Cardiac septum (tissue), 1 donor: ENCODE results near the gene HIVEP2. TPM values are rescaled to one million over a fixed set of nuclear protein-coding genes. Genes with fewer than 3 reads are reported as not detected.

ENCODE experiments used
- DNase-seq: peaks from one replicate; pipeline ENCODE4 v3.0.0-alpha.2; 2020; ENCODE audit warnings: low spot score
- intact Hi-C: fragments of 100-400 bp; cut with DNase I; formaldehyde crosslinking; loops from one replicate; pipeline ENCODE4 v1.14.0; 2022
- total RNA-seq: library from RNA; stranded (reverse); fragmentation: NEBNext Ultra II Directional; extraction: Animal tissue kit (Norgen Biotek cat#: 25700); gene quantifications from one replicate; pipeline ENCODE4 v1.2.1, GENCODE V29; 2021
- donor health status: DM: no; HTN: no; CAD: no.

The HIVEP2 gene
- total RNA-seq, 1 donor from 2014 or later: 25.7 TPM

DNA sequence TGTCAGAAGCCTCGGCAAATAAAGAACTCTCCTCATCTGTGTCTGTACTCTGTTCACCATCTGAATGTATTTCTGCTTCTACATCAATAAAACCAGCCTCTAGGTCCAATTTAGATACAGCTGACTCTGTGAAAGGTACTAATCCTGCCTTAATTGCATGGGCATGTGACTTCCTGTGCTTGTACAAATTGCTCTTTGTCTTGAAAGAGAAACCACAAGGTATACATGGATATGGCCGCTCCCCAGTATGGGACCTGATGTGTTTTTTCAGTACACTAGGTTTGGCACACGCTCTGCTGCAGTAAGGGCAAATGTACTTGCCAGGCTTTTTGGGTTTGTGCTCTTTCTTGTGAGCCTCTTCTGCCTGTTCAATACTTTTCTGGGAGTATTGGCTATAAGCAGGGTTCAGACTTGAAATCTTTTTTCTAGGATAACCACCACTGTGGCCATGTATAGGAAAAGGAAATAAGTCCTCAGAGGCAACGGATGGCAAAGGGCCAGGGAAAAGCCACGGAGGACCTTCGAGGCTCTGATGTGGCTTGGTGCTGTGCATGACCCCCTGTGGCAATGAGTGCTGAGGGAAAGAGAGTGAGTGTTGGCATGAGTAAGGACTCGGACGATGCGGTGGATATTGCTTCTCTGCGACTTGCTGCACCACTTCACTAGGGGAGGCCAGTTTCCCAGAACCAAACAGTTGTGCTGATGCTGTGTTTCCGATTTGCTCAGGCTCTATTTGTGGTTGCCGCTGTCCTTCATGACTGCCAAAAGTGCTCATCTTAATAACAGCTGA, 170.9 kb downstream of the HIVEP2 start:
- DNase-seq: no peak
- intact Hi-C loops: no loop called here

DNA sequence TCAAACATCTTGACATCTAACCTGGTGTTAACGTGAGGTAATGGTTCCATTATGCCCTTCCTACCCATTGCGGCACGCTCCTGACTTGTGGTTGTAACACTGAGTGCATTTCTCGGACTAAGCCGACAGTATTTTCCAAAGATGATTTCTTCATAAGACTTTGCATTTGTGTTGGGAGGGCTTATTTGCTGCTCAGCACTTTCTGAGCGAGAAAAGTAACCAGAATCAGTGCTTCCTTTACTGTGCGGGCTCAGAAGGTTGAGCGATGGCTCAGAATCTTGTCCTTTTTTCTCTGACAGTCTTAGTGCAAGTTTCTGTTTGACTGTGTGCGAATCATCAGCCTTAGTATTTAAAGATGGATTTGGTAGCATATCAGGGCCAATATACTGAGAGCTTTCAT, 171.7 kb downstream of the HIVEP2 start:
- intact Hi-C loops: no loop called here
- DNase-seq: no peak

DNA sequence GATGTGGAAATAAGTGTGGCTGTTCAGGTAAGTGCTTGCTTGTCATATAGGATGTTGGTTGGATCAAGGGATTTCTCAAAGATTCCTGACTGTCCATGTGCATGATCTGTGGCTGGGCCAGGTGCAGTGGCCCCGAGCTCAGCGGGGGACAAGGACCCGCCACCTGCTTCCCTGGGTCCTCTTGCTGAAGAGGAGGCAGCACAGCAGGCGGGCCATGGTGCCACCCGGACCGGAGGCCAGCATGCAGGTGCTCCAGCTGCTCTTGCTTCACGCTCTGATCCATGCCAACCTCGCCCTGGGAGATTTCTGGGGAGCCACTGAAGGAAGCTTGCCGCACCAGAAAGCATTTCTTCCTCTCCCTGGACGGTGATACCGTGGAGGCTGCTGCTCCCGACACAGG, 173.8 kb downstream of the HIVEP2 start:
- intact Hi-C loops: no loop called here
- no peak for DNase-seq

DNA sequence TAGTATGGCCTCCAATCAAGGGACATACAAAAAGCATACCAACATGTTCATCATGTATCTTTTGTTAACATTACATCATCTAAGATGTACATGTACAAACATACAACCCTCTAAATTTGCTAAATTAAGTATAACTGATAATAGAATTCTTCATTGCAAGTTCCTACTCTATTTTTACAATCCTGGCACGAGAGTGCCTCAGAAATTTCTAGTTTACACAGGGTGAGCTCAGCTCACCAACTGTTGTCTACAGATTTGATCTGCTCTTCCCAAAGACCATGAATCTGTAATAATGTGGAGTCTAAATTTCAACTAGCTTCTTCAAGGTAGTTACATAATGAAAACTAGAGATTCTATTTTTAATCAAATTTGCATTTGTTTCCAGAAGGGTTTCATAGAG, 179.7 kb downstream of the HIVEP2 start:
- DNase-seq: no peak
- intact Hi-C loops: no loop called here

DNA sequence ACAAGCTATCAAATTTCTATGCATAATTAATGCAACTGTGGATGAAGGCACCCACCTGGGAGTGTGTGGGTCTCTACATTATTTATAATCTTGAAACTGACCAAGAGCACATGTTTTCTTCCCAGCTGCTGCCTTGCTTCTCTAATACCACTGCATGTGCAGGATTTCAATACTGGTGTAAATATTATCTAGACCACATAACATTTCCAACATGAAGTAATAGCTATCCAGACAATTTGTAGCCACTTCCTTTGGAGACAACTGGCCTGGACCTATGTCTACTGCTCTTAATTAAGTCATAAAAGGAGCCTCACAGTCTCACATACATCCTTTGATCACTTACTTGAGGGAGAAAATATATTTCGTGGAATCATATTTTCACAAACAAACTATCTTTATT, 180.7 kb downstream of the HIVEP2 start:
- DNase-seq: no peak
- intact Hi-C loops: no loop called here

DNA sequence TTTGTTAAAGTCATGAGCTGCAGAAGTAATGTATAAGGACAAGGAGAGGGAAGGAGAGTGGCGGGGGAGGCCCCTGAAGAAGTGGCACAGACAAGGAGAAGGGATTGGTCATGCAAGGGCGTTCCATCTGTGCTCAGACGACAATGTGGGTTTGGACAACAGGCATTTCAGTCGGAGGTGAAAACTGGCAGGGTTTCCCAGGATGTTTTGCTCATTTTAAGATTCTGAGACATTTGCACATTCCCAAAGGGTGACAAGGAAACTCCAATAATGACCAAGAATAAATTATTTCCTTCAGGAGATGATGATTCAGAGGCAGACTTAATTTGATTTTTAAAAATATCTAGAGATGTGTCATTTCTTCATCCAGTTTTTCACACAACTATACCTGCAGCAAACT, 181.8 kb downstream of the HIVEP2 start:
- no peak for DNase-seq
- intact Hi-C loops: no loop called here

DNA sequence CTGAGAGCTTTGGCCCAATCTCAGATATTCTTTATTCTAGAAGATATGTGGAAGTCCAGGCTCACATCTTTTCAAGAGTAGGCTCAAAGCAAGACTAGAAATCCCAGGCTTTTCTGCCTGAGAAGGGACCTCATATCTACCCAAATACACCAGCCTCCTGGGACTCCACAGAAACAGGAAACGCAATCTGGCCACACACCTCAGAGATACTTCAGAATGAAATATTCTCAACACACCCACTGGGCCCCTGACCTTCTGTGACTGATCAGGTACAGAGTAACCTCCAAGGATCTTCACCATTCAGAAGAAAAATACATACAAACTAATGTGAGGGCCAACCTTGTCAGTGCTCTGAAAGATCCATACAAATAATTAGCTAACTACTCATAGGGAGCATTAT, 183.2 kb downstream of the HIVEP2 start:
- intact Hi-C loops: no loop called here
- DNase-seq: no peak

DNA sequence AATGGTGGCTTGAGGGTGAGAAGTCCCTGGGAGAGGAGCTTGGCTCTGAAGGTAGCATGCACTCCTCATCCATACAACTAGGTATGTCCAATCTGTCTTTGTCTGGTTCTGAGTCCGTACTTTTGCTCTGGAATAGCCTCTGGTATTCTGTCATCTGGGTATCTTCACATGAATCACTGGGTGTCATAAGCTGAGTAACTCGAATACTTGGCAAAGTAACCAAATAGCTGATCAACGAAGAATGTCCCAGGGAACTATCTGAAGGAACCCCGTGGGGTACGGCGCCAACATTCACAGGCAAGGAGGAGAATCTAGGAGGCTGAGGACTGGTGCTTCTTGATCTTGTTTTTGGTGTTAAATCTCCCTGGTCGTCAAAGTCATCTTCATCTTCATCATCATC, 184.8 kb downstream of the HIVEP2 start:
- DNase-seq: no peak
- intact Hi-C loops: no loop called here

DNA sequence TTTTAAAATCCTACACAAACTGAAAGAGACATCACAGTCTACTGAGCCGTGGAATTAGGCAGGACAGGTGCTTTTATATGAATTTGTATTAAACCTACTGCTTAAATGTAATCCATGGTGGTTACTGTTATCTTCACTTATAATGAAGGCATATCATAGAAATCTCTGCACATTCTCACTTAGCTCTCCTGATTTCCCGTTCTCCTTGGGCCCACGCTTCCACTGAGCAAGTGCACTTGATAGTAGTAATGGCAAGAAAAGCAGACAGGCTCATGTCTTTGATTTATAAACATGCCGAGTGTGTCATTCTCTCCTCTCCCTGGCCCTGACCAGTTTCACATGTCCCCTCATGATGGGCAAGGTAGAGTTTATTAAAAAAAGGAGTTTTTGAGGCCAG, 186.3 kb downstream of the HIVEP2 start:
- intact Hi-C loops: loop anchor here (5.0 kb wide), 1 partner anchor 189 kb away; the partner anchor contains the start of gene HIVEP2
- no peak for DNase-seq

DNA sequence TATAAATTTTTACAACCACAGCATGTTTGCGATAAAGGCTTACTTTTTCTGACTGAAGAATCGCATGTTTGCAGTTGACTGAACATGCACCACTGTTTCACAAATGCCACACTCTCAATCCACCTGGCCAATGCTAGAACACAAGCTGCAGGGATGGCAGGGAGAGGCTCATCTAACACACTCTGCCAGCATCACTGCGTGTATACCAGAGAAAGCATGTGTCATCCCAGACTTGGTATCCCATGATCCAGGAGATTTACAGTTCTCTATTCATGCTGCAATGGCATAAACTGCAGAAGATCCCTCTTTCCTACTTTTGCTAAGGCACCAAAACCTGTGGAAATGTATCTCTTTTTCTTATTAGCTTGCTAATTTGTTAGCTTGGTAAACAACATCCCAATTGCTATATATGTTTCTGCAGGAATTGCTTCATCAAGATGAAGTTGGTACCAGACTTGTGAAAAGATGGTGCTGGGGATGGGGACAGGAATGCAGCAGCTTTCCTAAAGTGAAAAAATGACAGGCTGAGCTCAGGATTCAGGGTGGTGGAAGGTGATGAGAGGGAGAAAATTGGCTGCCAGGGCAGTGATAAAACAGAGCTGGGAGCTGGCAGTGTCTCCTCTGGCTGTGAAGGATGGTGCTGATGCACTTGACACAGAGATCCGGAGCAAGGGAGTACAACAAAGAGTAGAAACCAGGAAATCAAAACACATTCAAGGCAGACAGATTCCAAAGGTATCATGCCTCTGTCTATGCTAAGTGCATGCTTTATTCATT, 186.9 kb downstream of the HIVEP2 start:
- intact Hi-C loops: loop anchor here (5.0 kb wide), 1 partner anchor 189 kb away; the partner anchor contains the start of gene HIVEP2
- DNase-seq: no peak

DNA sequence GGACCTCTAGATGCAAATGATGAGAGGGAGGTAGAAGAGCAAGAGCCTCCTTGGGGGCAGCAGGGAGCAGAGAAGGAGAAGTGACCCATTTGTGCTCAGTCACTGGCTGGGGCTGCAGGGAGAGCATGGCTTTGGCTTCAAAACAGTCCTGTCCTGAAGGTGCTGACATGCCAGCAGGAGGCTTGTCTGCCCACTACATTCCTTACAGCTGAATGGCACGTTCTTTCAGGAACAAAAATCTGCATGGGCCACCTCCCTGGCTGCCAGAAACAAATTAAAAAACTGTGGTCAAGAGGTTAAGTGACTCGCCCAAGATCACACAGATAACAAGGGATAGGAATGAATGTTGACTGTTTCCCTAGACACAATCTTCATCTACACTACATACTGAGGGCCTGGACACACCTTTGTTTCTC, 188.8 kb downstream of the HIVEP2 start:
- intact Hi-C loops: loop anchor here (5.0 kb wide), 1 partner anchor 191 kb away; the partner anchor contains the start of gene HIVEP2
- DNase-seq: no peak

DNA sequence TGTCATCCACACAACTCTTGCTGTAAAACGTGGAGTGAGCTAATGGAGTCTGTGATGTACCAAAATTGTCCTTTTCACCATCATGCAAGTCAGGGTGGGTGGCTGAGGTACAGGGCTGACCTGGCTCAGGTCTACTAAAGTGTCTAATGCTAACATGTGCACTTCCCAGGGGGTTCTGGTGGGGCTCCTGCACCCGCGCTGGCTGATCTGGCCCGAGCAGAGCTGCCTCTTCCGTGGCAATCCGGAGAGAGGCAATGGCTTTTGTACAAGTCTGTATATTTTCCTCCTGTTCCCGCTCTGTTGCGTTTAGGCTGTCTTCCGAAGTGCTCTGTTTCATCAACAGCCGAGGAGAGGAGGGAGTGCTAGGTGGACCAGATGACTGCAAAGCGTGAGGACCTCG, 191.8 kb downstream of the HIVEP2 start:
- intact Hi-C loops: no loop called here
- DNase-seq: no peak

DNA sequence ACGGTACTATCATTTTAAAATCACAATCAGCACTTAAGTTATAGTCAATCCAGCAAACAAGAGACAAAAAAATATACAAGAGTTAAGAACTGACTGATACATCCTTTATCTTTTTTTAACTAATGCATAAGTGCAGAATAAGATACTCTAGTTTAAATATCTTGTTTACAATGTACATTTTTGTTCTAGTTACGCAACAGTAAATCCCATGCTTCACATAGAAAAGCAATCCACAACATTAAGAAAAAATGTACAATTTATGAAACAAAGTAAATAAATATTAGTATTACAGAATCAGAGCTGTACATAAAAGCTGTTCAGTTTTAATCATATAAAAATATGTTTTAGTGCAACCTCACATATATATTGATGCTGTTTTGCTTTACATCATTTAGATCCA, 192.6 kb downstream of the HIVEP2 start:
- intact Hi-C loops: no loop called here
- DNase-seq: no peak

DNA sequence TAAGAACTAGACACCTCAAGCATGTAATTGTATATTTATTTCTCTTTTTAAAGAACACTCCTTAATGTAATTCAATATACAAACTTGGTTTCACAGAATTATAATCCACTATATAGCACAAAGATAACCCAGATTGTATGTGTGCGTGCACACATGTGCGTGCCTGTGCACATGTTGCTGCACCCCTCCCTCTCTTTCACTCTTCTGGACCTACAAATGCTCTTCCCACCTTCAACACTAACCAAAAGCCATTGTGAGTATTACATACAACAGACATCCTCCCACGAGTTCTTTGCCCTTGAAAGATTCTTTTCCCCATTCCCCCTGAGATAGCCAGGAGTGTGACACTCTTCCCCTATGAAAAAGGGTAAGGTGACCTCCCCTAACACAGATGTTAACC, 193.5 kb downstream of the HIVEP2 start:
- intact Hi-C loops: no loop called here
- no peak for DNase-seq

DNA sequence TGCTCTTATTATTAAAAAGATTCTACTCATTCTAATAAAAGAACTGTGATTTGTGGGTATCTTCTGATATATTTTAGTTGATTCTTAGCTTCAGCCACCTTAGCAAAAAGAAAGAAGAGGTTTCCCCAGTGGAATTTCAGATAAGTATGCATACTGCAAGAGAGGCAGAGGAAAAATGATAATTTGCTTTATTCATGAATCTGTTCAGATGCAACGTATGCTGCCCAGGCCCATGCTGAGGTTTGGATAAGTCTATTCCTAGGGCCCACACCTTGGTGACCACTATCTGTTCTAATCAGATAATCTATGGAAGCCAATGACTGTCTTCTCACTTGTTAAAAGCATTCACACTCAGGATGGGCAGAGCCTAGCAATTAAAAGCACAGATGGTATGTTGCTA, 194.0 kb downstream of the HIVEP2 start:
- intact Hi-C loops: no loop called here
- DNase-seq: no peak

DNA sequence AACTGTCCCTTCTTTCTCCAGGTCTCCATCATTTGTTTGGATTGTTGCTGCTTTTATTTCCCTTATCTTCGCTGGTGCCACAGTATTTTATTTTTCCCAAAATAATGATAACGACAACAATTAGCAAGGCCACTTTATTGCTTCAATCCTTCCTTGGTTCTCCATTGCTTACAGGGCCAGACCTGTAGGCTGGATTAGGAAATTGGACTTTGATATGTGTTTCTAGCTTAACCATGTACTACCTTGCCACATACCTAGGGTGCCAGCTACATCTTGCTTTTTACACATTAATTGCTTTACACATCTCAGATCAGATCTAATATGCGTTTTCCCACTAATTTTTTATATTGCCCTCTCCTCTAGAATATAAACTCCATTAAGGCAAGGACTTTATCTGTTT, 195.4 kb downstream of the HIVEP2 start:
- DNase-seq: no peak

DNA sequence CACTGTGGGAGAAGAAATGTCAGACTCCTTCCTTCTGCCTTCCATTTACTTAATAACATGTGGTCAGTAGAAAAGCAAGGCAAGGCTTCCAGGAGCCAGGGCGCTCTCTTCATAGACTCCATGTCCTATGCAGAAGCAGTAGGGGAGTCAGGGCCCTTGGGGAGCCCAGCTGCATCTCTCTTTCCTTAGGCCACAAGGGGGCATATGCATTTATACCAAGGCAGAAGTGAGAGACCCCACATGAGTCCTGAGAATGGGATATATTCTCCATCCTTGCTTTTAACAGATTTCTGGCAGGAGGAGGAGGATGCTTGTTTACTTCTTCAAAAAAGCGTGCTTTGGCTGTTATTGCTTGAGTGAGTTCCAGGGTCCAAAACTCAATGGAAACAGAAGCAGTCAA, 198.5 kb downstream of the HIVEP2 start:
- no peak for DNase-seq
- intact Hi-C loops: no loop called here

More for the DNA sequence above, 195.4 kb downstream of the HIVEP2 start:
- intact Hi-C loops: no loop called here

DNA sequence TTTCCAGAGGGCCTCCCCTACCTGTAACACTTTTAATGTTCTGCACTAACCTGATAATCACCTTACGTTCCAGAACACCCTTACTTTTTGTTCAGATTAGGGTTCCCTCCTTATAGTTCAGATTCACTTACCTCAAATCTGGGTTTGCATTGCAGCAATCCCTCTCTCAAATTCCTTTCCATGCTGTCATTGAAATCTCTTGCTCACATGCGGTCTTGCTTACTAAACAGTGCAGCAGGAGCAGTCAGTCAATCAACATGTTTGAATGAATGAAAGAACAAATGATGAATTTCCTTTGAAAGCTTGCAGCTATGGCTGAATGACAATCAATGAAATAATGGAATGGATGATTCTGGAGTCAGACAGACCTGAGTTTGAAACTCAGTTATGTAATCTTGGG, 200.1 kb downstream of the HIVEP2 start:
- intact Hi-C loops: no loop called here
- no peak for DNase-seq

DNA sequence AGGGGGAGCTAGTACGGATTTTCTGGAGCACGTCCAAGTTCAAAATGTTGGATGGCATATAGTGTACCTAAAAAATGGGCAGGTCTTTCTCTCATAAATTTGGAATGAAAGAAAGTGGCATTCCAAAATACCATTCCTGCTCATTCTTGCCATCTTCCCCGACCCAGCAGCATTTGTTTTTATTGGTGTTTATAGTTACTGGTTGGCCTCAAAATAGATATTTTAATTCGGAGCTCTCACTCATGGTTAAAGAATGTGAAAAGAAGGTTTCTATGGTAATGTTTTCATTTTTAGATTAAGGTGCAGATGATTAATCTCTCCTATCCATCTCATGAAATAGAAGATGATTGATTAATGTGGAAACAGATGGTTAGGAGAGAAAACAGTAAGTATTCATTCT, 204.5 kb downstream of the HIVEP2 start:
- DNase-seq: no peak
- intact Hi-C loops: no loop called here

DNA sequence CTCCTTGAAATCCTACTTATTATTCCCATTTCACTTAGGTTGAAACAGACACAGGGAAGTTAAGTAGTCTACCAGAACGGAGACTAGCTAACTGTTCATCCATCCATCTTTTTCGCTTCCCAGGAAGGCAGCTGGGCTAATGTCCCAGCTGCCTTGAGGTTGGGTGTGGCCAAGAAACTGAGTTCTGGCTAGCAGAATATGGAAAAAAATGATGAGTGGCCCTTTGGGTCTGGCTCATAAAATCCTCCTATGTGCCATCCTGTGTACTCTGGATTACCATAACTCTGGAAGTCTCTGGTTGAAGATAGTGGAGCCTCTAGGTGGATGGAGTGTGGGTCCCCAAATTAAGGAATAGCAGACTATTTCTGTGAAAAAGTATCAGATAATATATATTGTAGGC, 206.2 kb downstream of the HIVEP2 start:
- intact Hi-C loops: no loop called here
- no peak for DNase-seq

DNA sequence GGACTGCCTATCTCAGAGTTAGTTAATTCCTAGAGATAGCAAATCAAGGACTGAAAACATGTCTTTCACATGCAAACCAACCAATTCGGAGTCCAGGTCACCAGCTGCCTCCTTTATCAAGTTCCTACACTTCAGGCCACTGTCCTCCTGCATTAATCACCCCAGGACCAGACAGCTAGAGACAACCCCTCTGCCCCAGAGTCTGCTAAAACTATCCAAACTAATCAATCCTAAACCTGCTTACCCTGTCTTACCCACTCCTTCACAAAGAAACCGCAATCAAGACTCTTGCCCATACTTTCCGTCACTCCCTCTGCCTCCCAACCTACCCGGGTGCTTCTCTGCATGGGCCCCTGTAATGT, 207.0 kb downstream of the HIVEP2 start:
- DNase-seq: no peak
- intact Hi-C loops: no loop called here
